HL-60/S4 (cell line): ENCODE results near the gene SBK2.

Source experiments
- in situ Hi-C: fragments of 300-500 bp; cut with MboI; formaldehyde crosslinking; loops from 2 replicates; pipeline ENCODE4 v1.14.3; 2022; ENCODE audit warnings: low sequenced_read_pairs

SBK2 gene

GRCh38 chr19:55559684-55560083 is 22.8 kb upstream of the SBK2 start:
- in situ Hi-C loops = no loop called here

GRCh38 chr19:55554741-55555152 is 17.8 kb upstream of the SBK2 start:
- in situ Hi-C loops = no loop called here

DNA sequence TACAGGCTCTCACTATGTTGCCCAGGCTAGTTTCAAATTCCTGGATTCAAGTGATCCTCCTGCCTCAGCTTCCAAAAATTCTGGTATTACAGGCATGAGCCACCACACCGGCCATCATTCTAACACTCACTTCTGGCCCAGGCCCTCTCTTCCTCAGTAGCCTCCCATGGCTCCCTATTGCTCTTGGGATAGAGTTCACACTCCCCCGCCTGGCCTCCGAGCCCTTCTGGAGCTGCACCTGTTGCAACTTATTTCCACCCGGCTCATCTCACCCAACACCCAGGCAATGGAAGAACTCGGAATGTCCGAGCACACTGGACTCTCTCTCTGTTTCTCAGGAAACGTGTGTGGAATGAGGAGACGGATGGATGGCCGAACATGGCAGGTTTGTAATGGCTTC is 17.4 kb upstream of the SBK2 start:
- in situ Hi-C loops = no loop called here

DNA sequence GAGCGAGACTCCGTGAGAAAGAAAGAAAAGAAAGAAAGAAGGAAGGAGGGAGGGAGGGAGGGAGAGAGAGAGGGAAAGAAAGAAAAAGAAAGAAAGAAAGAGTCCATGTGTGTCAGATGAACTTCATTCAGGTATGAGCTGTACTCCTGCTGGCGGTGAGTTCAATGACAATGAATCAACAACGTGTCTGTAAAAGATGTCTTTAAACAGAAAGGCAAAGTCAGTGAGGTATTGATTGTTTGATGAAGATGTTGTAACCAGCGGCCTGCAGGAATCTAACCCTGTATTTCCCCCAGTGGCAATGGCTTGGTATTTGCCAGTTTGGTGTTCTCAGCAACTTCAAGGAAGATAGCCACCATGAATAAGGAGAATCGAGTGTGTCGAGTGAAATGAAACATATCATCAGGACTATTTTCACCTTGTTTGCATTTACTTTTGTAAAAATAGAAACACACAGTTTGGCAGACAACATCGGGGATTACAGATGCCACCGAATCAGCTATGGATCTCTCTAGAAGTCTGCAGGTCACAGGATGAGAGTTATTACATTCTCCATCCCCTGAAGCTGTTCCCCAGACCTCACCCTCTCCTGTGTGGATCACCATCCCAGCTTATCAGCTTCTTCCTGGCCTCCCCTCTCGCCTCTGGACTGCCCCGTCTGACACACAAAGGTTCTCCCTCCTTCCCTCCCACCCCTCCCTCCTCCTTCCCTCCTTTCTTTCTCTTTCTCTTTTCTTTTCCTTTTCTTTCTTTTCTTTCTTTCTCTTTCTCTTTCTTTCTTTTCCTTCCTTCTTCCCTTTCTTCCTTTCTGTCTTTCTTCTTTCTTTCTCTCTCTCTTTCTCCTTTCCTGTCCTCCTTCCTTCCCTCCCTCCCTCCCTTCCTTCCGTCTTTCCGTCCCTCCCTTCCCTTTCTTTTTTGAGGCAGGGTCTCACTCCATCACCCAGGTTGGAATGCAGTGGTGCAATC is 16.6 kb upstream of the SBK2 start:
- in situ Hi-C loops = no loop called here

- in situ Hi-C loops = no loop called here
These were observed 15.7 kb upstream of the SBK2 start for GRCh38 chr19:55552620-55553019.

DNA sequence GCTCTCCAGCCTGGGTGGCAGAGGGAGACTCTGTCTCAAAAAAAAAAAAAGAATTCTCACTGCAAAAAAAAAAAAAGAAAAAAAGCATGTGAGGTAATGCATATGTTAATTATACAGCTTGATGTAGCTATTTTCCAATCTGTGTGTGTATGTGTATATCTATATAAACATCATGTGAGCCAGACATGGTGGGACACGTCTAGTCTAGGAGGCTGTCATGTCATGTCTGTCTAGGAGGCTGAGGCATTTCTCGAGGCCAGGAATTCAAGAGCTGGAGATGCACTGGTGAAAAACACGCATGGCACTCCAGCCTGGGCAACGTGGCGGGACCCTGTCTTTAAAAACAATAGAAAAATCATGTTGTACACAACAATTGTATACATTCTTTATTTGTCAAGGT is 15.3 kb upstream of the SBK2 start:
- in situ Hi-C loops = no loop called here

- in situ Hi-C loops = no loop called here
These were observed 13.4 kb upstream of the SBK2 start for GRCh38 chr19:55550321-55550650.

DNA sequence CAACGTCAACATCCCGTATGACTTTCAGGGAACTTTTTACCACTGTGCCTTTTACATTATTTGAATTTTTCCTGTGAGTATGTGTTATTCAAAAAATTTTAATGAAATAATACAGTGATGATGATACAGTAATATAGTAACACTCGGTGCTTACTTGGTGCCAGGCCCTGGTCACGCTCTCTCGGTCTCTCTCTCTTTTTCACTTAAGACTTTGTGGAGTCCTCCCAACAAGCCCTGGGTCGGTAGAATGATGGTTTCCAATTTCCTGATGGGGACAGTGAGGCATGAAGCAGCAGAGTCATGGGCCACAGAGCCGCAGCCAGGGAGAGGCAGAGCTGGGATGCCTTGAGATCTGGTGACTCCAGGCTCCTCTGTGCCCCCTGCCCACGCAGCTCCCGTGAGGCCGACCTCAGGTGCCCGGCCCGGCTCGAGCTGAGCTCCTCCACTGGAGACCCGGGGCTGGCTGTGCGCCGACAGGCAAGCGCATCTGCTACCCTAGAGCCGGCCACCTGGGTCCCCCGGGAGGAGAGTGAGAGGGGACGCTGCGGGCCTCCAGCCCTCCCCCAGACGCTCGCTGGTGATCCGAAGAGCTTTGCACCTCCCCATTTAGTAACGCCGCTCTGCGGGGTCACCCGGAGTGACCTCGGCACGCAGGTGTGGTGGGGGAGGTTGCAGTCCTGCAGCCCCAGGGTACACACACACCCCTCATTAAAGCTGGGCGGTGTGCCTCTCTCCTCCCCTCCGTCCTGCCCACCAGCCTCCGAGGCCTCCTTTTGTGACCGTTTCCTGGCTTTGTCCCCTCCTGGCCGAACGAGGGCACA is 12.8 kb upstream of the SBK2 start:
- in situ Hi-C loops = no loop called here

- in situ Hi-C loops = no loop called here
These were observed 10.1 kb upstream of the SBK2 start for GRCh38 chr19:55546822-55547614.

DNA sequence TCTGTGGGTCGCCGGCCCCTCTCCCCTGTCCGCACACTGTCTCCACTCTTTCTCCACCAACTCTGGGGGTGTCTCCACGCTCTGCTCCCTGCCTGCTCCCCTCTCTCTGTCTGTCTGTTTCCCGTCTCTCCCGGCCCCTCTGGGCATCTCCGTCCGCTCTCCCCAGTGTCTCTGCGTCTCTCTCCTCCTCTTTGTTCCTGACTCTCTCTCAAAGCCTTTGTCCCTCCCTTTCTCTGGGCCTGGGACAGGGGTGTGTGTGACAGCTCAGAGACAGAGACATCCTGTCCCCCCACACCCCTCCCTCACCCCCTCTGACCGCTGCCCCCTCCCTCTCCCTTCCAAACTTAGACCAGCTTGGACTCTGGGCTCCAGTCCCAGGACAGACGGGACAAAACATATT is 9.1 kb upstream of the SBK2 start:
- in situ Hi-C loops = no loop called here

DNA sequence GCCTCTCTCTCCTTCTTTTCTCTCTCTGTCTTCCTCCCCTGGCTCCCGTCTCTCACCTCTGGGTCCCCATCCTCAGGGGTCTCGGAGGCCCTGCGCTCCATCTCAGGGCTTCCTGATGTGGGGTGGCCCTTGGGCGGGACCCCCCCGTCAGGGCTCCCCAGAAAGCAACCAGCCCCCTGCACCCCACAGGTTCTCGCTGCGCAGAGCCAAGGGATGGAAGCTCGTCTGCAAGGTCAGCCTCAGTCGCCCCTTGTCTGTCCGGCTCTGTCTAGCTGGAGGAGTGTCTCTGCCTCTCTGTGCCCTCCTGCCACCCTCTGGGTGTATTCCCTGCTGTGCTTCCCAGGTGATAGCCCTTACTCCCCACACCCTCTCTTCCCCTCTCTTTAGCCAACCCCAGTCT is 8.5 kb upstream of the SBK2 start, which contains the start of gene SBK3:
TSS of gene SBK3 (minus strand) at position 101 of the 400 bp plus-strand sequence. CDS start at position 101, 0 bp downstream.
- in situ Hi-C loops = no loop called here

DNA sequence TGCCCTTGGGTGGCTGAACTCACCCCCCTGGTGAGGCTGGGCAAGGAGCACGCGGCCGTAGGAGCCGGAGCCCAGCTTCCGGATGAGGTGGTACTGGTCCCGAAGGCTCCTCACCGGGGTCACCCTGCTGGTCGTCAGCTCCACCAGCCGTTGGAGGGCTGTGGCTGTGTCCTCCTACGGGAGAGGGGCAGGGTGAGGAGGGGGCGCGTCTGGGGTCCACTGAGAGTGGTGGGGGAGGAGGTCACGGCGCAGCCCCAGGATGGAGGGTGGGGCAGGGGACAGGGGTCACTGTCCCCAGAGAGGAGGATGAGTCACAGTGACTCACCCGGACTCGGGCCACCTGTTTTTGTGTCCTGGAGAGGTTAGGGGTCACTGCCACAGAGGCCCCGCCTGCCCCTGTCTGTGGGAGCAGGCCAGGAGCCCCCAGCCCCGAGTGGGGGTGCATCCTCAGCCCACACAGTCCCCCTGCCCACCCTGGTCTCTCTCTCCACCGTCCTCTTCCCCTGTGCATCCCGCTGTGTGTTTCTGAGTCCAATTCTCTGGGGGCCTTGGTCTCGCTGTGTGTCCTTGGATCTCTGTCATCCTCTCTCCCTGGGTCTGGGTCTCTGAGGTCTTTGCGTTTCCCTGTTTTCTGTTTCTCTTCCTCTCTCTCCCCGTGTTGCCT is 8.0 kb upstream of the SBK2 start:
- in situ Hi-C loops = no loop called here

DNA sequence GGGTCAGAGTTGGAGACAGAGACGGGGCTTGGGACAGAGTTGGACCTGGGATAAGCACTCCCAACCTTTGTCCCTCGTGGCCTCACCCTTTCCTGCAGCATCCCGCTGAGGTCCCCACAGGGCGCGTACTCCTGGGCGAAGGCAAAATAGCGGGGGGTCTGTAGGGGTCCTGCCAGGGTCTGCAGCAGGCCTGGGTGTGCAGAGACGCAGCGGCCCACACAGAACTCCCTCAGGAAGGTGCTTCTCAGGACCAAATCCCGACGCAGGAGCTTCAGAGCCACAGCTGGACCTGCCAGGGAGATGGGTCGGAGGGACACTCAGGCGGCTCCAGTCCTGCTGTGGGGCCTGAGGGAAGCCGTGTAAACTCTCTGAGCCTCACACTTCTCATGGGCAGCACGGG is 7.1 kb upstream of the SBK2 start:
- in situ Hi-C loops = no loop called here

- in situ Hi-C loops = no loop called here
These were observed 6.6 kb upstream of the SBK2 start for GRCh38 chr19:55543567-55543966.

DNA sequence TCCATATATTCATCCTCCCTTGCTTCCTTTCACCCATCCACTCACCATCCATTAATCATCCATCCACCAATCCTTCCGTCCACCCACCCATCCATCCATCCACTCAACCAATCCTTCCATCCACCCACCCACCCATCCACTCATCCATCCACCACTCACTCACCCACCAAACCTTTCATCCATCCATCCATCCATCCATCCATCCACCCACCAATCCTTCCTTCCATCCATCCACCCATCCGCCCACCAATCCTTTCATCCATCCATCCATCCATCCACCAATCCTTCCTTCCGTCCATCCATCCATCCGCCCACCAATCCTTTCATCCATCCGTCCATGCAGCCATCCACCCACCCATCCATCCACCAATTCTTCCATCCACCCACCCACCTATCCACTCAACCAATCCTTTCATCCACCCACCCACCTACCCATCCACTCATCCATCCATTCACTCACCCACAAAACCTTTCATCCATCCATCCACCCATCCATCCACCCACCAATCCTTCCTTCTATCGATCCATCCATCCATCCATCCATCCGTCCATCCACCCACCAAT is 5.4 kb upstream of the SBK2 start:
- in situ Hi-C loops = no loop called here

- in situ Hi-C loops = no loop called here
These were observed 4.2 kb upstream of the SBK2 start for GRCh38 chr19:55541091-55541490.

DNA sequence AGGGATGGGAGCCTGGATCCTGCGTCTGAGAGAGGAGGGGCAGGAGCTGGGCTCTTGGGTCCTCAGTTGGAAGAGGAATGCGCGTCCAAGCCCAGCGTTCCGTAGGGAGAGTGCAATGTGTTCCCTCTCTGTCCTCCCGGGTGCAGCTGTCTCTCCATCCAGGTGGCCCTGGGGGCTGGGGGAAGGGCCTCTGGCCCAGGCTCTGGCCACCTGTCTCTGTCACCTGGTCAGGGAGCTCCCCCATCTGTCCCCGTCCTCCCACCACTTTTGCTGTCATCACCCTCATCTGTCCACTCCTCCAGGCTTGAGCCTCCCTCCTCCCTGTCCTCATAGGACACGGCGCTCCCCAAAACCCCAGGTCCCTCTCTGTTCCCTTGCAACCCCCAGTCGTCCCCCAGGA is 3.7 kb upstream of the SBK2 start:
- in situ Hi-C loops = no loop called here

- in situ Hi-C loops = no loop called here
These were observed 2.4 kb upstream of the SBK2 start for GRCh38 chr19:55539090-55539984.

DNA sequence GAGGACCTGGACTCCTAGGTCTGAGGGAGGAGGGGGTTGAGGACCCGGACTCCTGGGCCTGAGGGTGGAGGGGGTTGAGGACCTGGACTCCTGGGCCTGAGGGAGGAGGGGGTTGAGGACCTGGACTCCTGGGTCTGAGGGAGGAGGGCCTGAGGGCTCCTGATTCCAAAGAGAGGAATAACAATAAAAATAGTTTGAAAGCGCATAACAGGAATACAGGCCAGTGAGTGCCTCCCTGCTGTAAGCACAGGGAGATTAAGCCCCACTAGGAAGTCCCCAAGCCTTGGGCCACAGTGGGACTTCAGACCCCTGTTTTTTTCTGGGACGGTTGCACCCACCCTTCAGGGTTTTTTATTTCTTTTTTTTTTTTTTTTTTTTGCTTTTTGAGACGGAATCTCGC is 1.2 kb upstream of the SBK2 start:
- in situ Hi-C loops = no loop called here
